Measurements from ENCODE around the gene ALOX15B. TPM values are rescaled to one million over a fixed set of nuclear protein-coding genes. Genes with fewer than 3 reads are reported as not detected.
"Not testable (repeated sequence)": the region's sequence is repeated elsewhere in the genome, so short reads cannot be mapped to it uniquely, and the experiment has no call there.

The ALOX15B gene
- total RNA-seq, 6 experiments from 2014 or later: 0.22 to 2.2 (median 0.72) TPM

- intact Hi-C loops (cut with DNase I): no loop called here
- Histone ChIP-seq H3K4me3 (no peak overlapping the region), H3K4me1 (peaks cover 0 to 21% (median 4%) of the 10 kb centered on the region in 4 donors), H3K27me3 (peaks cover 7 to 33% of the 10 kb centered on the region in 2 donors), H3K36me3 (no peaks in the 10 kb centered on the region), H3K27ac (no peak overlapping the region), H3K9me3 (no peaks in the 10 kb centered on the region)
- no peak for DNase-seq
- 72% methylated on average over 3 of the region's 3 CpGs for WGBS (ENCODE audit: insufficient coverage, low coverage, low lambda C conversion rate, missing lambda C conversion rate)
- no peak for TF ChIP-seq POLR2A (IDR thresholded peaks at IDR 0.05)
- TF ChIP-seq, protein P1, sequence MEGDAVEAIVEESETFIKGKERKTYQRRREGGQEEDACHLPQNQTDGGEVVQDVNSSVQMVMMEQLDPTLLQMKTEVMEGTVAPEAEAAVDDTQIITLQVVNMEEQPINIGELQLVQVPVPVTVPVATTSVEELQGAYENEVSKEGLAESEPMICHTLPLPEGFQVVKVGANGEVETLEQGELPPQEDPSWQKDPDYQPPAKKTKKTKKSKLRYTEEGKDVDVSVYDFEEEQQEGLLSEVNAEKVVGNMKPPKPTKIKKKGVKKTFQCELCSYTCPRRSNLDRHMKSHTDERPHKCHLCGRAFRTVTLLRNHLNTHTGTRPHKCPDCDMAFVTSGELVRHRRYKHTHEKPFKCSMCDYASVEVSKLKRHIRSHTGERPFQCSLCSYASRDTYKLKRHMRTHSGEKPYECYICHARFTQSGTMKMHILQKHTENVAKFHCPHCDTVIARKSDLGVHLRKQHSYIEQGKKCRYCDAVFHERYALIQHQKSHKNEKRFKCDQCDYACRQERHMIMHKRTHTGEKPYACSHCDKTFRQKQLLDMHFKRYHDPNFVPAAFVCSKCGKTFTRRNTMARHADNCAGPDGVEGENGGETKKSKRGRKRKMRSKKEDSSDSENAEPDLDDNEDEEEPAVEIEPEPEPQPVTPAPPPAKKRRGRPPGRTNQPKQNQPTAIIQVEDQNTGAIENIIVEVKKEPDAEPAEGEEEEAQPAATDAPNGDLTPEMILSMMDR (IDR thresholded peaks at IDR 0.05): no peak
- ATAC-seq: no peak
These were observed 36.2 kb downstream of the ALOX15B start for GRCh38 chr17:8075081-8075480.

DNA sequence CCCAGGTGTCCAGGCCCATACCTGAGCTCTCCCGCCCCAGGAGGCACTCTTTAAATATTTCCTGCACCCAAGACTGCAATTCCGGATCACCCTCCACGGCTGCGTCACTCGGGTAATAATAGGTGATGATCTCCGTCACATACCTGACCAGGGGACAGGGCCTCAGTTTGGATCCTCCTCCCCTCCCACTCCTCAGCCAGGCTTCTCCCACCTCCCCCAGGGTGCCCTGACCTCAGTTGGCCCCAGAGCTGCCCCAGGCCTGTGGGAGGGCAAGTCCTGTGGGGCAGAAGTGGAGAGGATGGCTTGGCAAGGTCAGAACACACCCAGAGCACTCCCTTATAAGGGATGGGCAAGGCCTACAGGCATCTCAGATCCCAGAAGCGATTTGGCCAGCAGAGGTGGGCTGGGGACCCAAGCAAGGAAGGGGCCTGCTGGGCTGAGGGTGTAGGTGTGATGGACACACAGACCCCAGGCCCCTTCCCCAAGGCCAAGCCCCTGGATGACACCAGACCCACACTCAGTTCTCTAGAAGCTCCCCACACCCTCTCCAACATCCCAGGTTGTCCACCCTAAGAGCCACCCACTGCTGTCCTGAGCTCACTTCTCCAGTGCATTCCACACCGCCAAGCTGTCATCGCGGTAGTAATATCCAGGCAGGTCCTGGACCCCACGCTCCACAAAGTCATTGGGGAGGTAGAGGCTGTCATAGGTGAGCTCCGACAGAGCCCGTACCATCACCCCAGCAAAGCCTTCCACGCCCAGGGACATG lies 36.9 kb downstream of the ALOX15B start:
- no peak overlapping the region for H3K4me3 ChIP-seq
- peaks cover 0 to 22% (median 5%) of the 10 kb centered on the region in 4 donors for H3K4me1 ChIP-seq
- DNase-seq: no peak
- H3K27ac ChIP-seq: no peak overlapping the region
- peaks cover 7 to 27% of the 10 kb centered on the region in 2 donors for H3K27me3 ChIP-seq
- intact Hi-C loops (cut with DNase I): no loop called here
- no peak for ATAC-seq
- no peaks in the 10 kb centered on the region for H3K9me3 ChIP-seq
- 67% methylated on average over 7 of the region's 14 CpGs for WGBS (ENCODE audit: insufficient coverage, low coverage, low lambda C conversion rate, missing lambda C conversion rate)
- no peaks in the 10 kb centered on the region for H3K36me3 ChIP-seq
- no peak for TF ChIP-seq POLR2A (IDR thresholded peaks at IDR 0.05)
- TF ChIP-seq, protein P1 (IDR thresholded peaks at IDR 0.05): no peak

- intact Hi-C loops (cut with DNase I): no loop called here
- H3K4me3 ChIP-seq: no peak overlapping the region
- no peak for ATAC-seq
- 66% methylated on average over 7 of the region's 13 CpGs for WGBS (ENCODE audit: insufficient coverage, low coverage, low lambda C conversion rate, missing lambda C conversion rate)
- no peak overlapping the region for H3K27ac ChIP-seq
- H3K9me3 ChIP-seq: no peaks in the 10 kb centered on the region
- DNase-seq: no peak
- H3K27me3 ChIP-seq: peaks cover 7 to 20% of the 10 kb centered on the region in 2 donors
- TF ChIP-seq, protein P1 (IDR thresholded peaks at IDR 0.05): no peak
- H3K36me3 ChIP-seq: no peaks in the 10 kb centered on the region
- H3K4me1 ChIP-seq: peaks cover 0 to 22% (median 5%) of the 10 kb centered on the region in 4 donors
These were observed 37.8 kb downstream of the ALOX15B start for GRCh38 chr17:8076502-8077266.

GRCh38 chr17:8077939-8078338 lies 39.1 kb downstream of the ALOX15B start:
- H3K4me3 ChIP-seq; intact Hi-C loops (cut with DNase I); DNase-seq; H3K9me3 ChIP-seq; H3K36me3 ChIP-seq; H3K27ac ChIP-seq; ATAC-seq: not testable (repeated sequence)
- Histone ChIP-seq H3K4me1 (peaks cover 0 to 17% (median 5%) of the 10 kb centered on the region in 4 donors), H3K27me3 (peaks cover 7 to 11% of the 10 kb centered on the region in 2 donors)
- WGBS (ENCODE audit: insufficient coverage, low coverage, low lambda C conversion rate, missing lambda C conversion rate): 74% methylated on average over 2 of the region's 5 CpGs
